Measurements from ENCODE around the gene MAGEB6. TPM values are rescaled to one million over a fixed set of nuclear protein-coding genes. Genes with fewer than 3 reads are reported as not detected.
"Not testable (repeated sequence)": the region's sequence is repeated elsewhere in the genome, so short reads cannot be mapped to it uniquely, and the experiment has no call there.

The MAGEB6 gene, protein sequence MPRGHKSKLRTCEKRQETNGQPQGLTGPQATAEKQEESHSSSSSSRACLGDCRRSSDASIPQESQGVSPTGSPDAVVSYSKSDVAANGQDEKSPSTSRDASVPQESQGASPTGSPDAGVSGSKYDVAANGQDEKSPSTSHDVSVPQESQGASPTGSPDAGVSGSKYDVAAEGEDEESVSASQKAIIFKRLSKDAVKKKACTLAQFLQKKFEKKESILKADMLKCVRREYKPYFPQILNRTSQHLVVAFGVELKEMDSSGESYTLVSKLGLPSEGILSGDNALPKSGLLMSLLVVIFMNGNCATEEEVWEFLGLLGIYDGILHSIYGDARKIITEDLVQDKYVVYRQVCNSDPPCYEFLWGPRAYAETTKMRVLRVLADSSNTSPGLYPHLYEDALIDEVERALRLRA
- not detected for total RNA-seq
- long read RNA-seq: 0 reads

DNA sequence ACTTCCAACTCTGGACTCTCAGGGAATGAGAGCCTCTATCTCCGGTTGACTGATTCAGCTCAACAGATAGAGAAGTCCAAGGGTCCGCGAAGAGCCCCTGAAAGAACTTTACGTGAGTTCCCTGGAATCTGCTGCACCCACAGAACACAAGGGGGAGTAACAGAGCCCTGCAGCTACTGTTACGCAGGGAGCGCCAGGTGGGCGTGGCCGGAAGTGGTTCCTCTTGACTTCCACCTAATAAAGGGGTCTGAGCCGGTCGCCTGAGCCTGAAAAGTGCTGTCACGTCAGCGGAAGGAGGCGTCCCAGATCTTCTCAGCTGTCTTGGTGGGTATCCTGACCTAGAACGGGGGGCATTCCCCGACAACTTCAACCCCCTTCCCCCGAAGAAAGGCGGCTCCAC, at the start of gene MAGEB6:
MAGEB6 (plus strand) TSS at position 237 of the 400 bp plus-strand sequence. CDS start 1,407 bp downstream, outside the sequence.
- intact Hi-C loops (cut with DNase I): no loop called here
- DNase-seq (ENCODE audit: low spot score): no peak

DNA sequence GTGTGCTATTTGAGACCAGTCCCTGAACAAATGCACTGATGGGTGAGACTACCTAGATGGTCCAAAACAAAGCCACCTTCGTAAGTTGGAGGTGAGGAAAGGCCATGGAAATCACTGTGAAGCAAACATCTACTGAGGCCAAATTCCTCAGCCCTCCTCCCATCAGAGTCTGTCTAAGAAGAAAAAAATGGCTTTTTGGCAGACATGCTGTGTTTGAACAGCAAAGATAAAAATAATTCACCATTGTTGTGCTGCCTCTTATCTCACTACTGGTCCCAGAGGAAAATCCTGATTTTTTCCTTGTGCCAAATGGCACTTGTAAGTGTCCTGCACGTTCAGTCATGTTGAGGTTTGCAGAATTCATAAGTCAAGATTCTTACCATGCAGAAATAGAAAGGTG, 46.2 kb upstream of the MAGEB6 start:
- intact Hi-C loops (cut with DNase I): no loop called here
- DNase-seq (ENCODE audit: low spot score): no peak

DNA sequence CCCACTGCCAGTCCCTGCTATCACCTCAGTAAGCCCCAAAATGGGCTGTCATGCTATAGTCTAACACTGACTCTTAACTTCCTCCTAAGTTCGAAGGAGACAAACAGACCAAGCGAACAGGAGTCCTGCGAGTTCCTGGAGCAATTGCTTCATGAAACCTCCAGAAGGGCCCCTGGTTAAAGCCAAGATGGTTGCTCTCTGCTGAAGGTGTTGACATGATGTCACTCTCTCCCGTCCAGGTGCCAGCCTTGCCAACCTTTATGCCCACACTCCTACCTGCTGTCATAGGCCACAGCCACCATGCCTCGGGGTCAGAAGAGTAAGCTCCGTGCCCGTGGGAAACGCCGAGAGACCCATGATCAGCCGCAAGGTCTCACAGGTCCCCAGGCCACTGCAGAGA, 31.9 kb upstream of the MAGEB6 start, which contains the start of gene MAGEB6B:
MAGEB6B (plus strand) TSS at position 301 of the 400 bp plus-strand sequence; CDS start at position 301, 0 bp downstream.
- intact Hi-C loops (cut with DNase I): no loop called here
- no peak for DNase-seq (ENCODE audit: low spot score)

DNA sequence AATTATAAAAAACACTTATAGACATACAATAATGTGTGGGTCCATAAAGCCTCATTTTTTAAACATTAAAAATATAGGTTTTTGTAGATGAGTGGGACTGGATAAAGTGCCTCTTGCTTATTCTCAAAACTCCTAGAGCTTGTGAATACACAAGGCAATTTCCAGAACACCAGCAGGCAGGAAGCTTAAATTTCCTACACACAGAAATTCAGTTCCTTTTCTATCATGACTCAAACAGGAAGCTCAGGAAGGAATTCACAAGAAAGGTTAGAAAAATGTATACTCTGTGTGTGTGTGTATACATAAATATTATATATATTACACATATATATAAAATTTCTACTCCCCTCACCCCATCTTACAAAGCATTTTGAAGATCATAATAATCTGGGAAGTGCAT, 11.3 kb downstream of the MAGEB6 start:
- intact Hi-C loops (cut with DNase I): no loop called here
- no peak for DNase-seq (ENCODE audit: low spot score)

DNA sequence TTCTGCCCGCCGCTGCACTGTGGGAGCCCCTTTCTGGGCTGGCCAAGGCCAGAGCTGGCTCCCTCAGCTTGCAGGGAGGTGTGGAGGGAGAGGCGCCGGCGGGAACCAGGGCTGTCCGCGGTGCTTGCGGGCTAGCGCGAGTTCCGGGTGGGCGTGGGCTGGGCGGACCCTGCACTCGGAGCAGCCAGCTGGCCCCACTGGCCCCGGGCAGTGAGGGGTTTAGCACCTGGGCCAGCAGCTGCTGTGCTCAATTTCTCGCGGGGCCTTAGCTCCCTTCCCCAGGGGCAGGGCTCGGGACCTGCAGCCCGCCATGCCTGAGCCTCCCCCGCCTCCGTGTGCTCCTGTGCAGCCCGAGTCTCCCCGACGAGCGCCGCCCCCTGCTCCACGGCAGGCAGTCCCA, 12.5 kb downstream of the MAGEB6 start:
- intact Hi-C loops (cut with DNase I); DNase-seq (ENCODE audit: low spot score): not testable (repeated sequence)

DNA sequence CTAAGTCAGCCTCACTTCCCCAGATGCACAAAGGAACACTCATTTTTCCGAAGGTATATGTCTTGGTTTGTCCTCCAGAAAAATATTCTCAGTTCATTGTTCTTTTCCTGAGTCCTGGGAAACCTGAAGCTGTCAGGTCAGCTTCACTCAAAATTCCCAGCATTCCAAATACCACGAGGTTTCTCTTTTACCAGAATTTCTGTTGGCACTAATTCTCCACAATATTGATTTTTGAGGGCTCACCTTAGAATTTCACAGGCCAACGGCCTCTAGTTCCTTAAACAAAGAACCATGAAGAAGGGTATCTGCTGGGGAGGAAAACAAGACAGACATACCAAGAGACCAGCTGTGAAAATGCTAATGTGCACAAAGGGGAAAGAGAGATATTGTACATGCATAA, 15.8 kb downstream of the MAGEB6 start:
- no peak for DNase-seq (ENCODE audit: low spot score)
- intact Hi-C loops (cut with DNase I): no loop called here

DNA sequence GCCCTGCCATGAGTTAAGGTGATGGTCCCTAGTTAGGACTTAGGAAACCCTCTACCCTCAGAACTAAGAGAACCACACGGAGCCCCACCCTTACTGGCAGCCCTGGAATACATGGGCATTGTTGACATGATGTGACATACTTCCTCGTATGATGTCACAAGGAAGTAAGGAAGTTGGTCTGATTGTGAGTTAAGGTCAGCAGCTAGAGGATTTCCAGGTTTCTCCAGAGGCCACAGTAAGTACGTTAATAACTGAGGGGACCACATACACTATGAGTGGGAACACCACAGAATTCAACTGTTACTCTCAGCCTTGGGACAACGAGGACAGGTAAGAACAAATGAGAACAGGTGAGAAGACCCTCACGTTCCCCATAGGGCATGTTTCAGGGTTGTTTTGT, 23.6 kb downstream of the MAGEB6 start, which contains the start of gene MAGEB5:
MAGEB5 (plus strand) TSS at position 301 of the 400 bp plus-strand sequence. CDS start 1,133 bp downstream, outside the sequence.
- no peak for DNase-seq (ENCODE audit: low spot score)
- intact Hi-C loops (cut with DNase I): no loop called here

DNA sequence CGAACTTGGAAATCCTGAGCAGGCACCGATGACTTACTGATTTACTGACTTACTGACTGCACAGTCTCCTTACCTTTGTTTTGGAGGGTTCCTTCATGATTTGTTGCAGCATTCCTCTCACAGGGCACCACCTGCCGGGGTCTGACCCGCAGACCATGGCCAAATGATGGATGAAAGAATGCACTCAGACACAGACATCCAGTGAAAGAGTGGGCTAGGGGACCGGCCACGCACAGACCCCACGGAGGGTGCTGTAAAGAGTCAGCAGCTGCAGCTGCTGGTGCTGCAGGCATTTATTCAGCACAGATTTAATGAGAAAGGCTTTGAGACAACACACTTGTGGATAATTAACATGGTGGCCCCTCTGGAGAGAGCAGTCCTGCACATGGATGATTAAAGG, 27.1 kb downstream of the MAGEB6 start:
- intact Hi-C loops (cut with DNase I): no loop called here
- no peak for DNase-seq (ENCODE audit: low spot score)

DNA sequence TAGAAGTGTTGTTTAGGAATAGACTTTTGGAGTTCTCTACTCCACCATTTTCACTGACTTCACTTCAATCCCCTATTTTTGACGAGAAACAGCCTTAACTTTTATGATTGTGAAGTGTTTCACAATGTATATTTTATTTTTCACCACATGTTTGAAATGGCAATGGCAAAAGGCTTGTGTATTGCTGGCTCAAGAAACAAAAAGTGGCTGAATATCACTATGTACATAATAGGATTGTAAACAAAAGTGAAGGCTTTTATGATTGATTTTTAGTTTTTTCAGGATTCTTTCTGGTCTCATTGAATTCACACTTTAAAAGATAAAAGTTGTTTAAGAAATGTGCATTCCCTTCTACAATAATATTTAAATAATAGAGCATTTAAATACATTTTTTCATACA, 41.9 kb downstream of the MAGEB6 start:
- no peak for DNase-seq (ENCODE audit: low spot score)
- intact Hi-C loops (cut with DNase I): no loop called here

Other genes starting within 250 kb of the MAGEB6 start
- not detected for gene MAGEB18, start 54.1 kb upstream of the MAGEB6 start, total RNA-seq
- not detected for gene MAGEB6B, start 31.8 kb upstream of the MAGEB6 start, total RNA-seq
- not detected for gene MAGEB5, start 23.7 kb downstream of the MAGEB6 start, total RNA-seq